NCI-H2029 (cell line): ENCODE measurements around the gene LRP1B.
"Not testable (repeated sequence)": the region's sequence is repeated elsewhere in the genome, so short reads cannot be mapped to it uniquely, and the experiment has no call there.

Experiments used
- DNase-seq: peaks from one replicate; lab custom pipeline; 2025; lab: John Stamatoyannopoulos, UW

Gene LRP1B

DNA sequence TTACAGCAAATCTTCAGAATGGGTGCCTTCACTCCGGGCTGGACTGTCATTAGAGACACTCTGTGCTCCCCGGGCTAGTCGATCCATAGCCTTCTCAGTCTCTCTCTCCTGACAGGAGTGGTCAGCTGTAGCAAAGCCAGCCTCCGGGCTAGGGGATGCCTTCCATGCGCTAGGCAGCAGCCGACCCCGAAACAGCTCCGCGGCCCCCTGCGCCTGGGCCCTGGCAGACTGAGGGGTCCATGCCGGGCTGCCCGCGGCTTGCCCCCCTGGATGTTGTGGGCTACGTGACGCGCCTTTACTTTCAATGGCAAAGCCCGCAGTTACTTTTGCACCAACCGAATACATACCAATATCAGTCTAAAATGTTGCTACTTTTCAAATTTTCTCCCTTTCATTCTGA, 1447.2 kb downstream of the LRP1B start:
- no peak for DNase-seq

GRCh38 chr2:140680862-140681261, 1450.0 kb downstream of the LRP1B start:
- no peak for DNase-seq

DNA sequence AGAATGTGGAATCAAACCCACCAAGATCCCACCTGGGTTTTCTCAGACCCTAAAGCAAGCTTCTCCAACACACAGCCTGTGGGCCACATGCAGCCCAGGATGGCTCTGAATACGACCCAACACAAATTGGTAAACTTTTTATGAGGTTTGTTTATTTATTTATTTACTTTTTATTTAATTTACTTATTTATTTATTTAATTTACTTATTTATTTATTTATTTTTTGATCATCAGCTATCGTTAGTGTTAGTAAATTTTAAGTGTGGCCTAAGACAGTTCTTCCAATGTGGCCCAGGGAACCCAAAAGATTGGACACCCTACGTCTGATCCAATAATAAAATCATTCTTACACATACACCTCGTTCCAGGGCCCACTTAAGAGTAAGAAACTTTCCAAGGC, 1451.1 kb downstream of the LRP1B start:
- DNase-seq, result no peak

DNA sequence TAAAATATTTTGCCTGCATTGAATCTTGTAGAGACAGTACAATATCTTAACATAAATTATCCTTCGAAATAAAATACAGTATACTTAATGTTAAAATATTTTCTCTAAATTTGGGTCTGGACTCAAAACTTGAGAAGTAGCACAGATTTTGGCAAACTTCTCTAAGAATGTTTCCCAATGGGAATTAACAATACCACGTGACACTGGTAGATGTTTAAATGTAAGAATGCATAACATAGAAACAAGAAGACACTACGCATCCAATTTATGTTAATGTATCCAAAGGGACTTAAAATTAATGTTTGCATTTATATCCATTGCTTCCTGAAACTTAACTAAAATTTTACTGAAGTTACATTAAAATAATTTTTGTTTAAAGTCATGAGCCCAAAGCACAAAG, 1460.9 kb downstream of the LRP1B start:
- DNase-seq, result no peak

DNA sequence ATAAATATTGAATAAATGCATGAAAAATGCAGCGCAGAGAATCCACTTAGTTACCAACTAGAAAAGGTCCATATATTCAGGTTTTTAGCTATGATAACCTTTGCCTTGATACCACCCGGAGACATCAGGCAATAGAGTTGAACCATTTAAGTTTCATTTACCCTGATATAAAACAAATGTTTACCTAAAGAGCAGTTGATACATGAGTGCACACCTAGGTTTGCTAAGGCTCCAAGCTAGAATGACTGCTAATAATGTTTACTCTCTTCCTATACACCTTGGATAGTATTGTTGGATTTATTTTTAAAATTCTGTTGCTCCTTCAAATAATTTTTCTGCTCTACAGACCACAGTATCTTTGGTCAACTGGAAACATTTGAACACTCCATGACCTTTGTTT, 1463.6 kb downstream of the LRP1B start:
- DNase-seq, result no peak

DNA sequence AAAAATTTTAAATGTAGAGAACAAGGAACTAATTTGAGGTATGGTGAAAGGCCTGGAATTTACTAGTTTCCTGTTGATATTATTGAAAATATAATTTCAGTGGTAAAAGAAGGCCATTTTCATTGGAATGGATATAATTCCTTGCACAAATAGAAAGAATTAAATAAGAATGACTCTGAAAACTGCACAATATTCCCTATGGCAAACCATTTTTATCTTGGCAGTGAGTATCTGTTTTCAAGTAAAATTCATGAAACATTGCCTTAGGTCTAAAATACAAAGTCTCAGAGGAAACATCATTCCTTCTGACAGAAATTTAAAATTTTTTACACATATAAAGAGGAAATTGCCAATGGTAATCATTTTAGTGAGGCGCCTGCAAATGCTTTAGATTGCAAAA, 1468.3 kb downstream of the LRP1B start:
- DNase-seq, result no peak

GRCh38 chr2:140658760-140659692, 1471.8 kb downstream of the LRP1B start:
- DNase-seq, result no peak

DNA sequence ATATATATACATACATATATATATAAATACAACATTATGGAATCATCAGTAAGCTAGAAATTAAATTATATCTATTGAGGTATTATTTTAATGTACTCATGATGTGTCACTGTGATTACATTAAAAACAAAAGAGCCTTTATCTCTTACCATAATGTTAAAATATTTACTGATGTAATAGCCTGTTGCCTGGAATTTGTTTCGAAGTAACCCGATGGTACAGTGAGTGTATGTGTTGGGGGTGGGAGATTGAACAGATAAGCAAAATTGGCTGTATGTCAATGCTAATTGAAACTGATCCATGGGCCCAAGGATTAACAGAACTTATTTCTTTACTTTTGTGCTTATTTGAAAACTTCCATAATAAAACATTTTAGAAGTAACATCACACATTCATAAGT, 1473.2 kb downstream of the LRP1B start:
- no peak for DNase-seq

- no peak for DNase-seq
Measured at GRCh38 chr2:140654565-140654964, 1476.3 kb downstream of the LRP1B start.

GRCh38 chr2:140650825-140651224, 1480.0 kb downstream of the LRP1B start:
- no peak for DNase-seq

DNA sequence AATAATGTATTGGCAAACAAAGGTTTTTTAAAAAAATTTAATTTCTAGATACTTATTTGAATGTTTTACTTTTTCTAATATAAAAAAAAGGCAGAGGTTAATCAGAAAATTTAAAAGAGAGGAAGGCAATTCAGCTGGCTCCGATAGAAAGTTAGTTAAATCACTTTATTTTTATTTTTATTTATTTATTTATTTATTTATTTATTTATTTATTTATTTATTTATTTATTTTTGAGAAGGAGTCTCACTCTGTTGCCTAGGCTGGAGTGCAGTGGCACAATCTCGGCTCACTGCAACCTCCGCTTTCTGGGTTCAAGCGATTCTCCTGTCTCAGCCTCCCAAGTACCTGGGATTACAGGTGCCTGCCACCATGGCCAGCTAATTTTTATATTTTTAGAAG, 1480.7 kb downstream of the LRP1B start:
- not testable (repeated sequence) for DNase-seq

- DNase-seq, result no peak
Measured at GRCh38 chr2:140648393-140648792, 1482.4 kb downstream of the LRP1B start.

DNA sequence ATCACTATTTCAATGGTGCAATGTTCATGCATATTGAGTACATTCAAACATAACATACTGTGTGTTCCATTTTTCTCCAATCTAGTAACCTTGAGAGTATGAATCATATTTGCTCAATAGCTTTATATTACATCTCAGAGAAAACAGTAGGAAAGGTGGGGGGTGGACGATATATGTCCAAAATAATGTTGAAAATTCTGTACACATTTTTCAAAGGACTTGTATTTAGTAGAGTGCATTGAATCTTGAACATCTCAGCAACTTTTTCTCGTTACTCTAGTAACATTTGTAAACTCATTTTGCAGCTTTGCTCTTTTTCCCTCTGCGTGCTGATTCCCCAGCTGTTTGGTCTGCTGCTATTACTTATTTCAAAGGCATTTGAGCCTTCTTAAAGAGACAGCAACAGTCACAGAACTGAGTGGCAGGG, 1487.0 kb downstream of the LRP1B start:
- DNase-seq, result no peak

DNA sequence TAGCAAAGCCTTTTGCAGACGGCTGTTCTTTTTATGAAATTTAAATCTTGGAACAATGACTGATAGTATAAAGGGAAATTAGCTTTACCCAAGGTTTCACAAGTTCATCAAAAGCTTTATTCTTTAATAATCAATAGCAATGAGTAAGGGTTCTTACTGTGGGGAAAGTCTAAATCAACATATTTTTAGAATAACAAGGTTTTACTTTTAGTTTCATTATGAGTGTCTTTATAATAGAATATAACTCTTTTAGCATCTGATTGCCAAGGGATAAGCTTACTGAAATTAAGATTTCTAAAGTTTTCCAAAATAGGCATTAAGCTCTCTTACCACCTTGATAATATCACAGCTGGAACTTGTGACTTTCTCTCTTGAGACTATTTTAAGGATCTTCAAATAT, 1489.7 kb downstream of the LRP1B start:
- DNase-seq, result no peak

GRCh38 chr2:140639628-140640027, 1491.2 kb downstream of the LRP1B start:
- DNase-seq, result no peak

DNA sequence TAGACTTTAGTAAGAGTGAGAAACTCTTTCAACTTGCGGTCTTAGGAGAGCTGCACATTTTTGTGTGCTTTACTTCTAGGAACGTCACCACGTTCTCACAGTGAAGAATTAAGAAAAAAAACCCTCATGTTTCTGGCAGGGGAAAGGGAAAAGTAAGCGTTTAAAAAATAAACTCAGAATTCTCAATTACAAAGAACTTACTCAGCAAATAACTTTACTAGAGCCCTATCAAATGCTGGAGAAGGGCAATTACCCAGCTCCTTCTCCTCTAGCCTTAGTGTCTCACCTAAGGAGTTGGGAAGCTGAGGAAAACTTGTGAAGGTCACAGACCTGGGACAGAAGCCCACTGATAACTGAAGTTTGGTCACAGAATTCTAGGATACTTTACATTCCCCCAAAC, 1500.3 kb downstream of the LRP1B start:
- DNase-seq, result no peak

DNA sequence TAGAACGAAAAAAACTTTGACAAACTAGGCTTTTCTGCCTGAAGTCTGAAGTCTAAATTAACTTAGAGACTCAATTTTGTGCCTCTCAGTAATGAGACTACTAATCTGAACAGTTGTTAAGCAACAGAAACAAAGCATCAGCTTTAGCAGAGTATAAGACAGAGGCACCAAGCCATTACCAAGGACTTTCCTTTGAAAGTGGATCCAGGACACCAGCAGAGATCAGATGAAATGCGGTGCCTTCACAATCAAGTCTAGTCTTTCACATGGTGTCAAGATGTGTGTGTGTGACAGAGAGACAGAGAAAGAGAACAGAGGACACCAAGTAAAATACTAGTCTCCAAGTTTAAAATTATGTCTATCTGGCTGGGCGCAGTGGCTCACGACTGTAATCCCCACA, 1502.9 kb downstream of the LRP1B start:
- no peak for DNase-seq

GRCh38 chr2:140627136-140627535, 1503.7 kb downstream of the LRP1B start:
- DNase-seq, result no peak

DNA sequence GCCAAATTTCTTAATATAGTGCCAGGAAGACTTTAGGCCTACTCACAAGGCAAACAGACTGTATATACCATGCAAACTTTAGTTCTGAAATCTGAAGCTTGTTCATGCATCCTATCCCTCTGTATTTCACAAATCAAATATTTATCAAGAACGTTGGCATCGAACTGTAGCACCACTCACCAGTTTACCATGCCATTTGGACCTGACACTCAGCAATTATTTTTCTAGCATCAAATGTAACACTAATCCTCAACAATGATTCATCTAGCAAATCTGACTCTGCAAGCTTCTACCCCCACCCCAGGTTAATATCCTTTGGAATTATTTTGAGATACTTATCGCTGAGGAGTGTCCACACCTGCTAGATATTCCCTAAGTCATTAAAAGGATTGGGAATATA, 1506.6 kb downstream of the LRP1B start:
- peak; percentile 64 for DNase-seq

DNA sequence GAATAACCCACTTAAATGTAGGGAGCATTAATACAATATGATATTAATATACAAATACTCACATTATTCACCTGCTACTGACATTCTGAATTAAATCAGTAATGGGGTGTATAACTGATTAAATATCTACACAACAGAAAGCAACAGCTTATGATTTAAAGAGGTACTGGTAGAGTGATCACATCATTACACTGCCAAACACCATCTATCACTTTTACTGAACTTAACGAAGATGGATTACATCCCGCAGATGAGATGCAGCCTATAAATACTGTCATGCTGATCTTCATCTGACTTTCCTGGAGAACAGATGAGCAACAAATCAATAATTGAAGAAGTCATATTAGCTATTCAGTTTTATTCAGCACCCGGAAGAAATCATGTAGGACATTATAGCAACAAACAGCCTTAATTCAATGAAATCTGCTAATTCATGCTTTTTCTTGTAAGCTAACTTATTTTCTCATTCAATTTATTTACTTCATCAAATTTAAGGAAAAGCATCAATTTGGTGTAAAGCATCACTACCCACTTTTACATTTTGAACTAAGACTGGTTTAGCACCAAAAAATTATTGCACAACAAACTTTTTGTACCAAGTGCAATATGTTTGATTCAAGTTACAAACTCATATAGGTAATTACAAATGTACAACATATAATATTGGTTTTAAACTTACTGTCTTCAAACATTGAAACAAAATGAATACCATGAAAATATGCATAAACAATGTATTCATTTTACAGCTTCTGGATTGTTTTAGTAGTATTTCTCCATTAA, 1509.0 kb downstream of the LRP1B start:
- DNase-seq, result no peak

DNA sequence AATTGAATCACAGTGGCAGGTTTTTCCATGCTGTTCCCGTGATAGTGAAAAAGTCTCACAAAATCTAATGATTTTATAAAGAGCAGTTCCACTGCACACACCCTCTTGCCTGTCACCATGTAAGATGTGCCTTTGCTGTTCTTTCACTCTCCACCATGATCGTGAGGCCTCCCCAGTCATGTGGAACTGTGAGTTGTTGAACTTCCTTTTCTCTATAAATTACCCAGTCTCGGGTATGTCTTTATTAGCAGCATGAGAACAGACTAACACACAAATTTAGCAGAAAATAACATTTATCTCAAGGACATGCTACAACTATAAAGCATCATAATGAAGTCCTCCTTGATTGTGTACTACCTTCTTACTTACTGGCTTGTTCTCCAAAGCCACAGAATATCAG, 1526.0 kb downstream of the LRP1B start:
- no peak for DNase-seq

DNA sequence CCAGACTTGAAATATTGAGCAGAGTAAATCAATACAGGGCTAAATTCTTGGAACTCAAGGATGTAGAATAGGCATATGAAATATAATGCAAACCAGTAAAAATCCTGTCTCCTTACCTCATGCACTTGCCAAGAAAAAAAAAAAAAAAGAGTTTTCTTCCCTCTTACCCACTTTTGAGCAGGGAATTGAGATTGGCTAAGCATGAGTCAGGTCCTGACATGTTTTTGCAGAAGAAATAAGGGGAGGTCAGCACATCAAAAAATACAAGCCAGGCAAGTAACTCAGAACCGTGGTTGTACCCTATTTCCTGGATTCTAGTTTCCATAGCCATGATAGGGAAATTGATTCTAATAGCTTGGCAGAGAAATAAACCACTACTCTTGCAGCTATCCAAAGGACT, 1526.7 kb downstream of the LRP1B start:
- DNase-seq, result no peak

GRCh38 chr2:140603416-140603815, 1527.4 kb downstream of the LRP1B start:
- no peak for DNase-seq
